BE2C (cell line): ENCODE results near the gene SEC14L6.
"Not testable (repeated sequence)": the region's sequence is repeated elsewhere in the genome, so short reads cannot be mapped to it uniquely, and the experiment has no call there.

Experiments used
- DNase-seq: peaks from one replicate; pipeline ENCODE4 v3.0.0-alpha.2; 2020
- H3K27me3 ChIP-seq: fragments of 250-450 bp; sonication (Bioruptor Pico); 2 replicates; pipeline ENCODE4 v1.5.1; 2020; ENCODE audit warnings: mild to moderate bottlenecking
- H3K36me3 ChIP-seq: fragments of 250-450 bp; sonication (Bioruptor Pico); 2 replicates; pipeline ENCODE4 v1.5.1; 2020; ENCODE audit warnings: mild to moderate bottlenecking
- H3K4me1 ChIP-seq: fragments of 250-450 bp; sonication (Bioruptor Pico); 2 replicates; pipeline ENCODE4 v1.5.1; 2020
- H3K4me3 ChIP-seq: 2 replicates; pipeline ENCODE4 v1.5.1; 2011; ENCODE audit warnings: low read depth, low read length
- H3K9me3 ChIP-seq: fragments of 250-450 bp; sonication (Bioruptor Pico); 2 replicates; pipeline ENCODE4 v1.5.1; 2020
- CTCF ChIP-seq: IDR thresholded peaks from 2 replicates; pipeline ENCODE4 v1.5.1; 2012; ENCODE audit warnings: mild to moderate bottlenecking, low read depth, low read length

The SEC14L6 gene

DNA sequence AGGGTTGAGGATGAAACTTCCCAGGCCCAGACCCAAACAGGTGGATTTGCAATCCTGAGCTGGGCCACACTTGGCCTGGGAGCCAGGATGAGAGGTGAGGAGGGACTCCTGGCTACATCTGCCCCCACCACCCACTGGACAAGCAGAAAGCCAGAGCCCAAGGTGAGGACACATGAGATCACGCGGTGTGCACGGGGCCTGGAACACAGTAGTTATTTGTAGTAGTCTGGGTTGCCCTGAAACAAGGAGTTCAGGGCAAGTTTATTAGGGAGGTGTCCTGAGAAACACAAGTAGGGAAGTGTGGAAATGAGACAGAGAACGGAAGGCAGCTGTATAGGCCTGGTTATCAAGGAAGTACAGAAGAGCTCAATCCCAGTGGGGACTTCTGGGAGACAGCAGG is 647 bp upstream of the SEC14L6 start:
- peaks cover 16% of the 10 kb centered on the region for H3K27me3 ChIP-seq
- no peak for DNase-seq
- no peaks in the 10 kb centered on the region for H3K36me3 ChIP-seq
- no peak overlapping the region for H3K4me3 ChIP-seq
- H3K9me3 ChIP-seq: no peaks in the 10 kb centered on the region
- H3K4me1 ChIP-seq: no peaks in the 10 kb centered on the region
- TF ChIP-seq CTCF: no peak

- Histone ChIP-seq H3K4me3 (no peak overlapping the region), H3K36me3 (no peaks in the 10 kb centered on the region), H3K27me3 (peaks cover 27% of the 10 kb centered on the region), H3K9me3 (no peaks in the 10 kb centered on the region), H3K4me1 (no peaks in the 10 kb centered on the region)
- TF ChIP-seq CTCF: no peak
- no peak for DNase-seq
Observed at GRCh38 chr22:30542811-30543188, 3.7 kb downstream of the SEC14L6 start.

- Histone ChIP-seq H3K27me3 (peaks cover 27% of the 10 kb centered on the region), H3K4me3 (no peak overlapping the region; the same call in 1 of the 2 replicates), H3K4me1 (no peaks in the 10 kb centered on the region), H3K9me3 (no peaks in the 10 kb centered on the region), H3K36me3 (no peaks in the 10 kb centered on the region)
- no peak for DNase-seq
- no peak for TF ChIP-seq CTCF
Observed at GRCh38 chr22:30541961-30542810, 4.4 kb downstream of the SEC14L6 start.

GRCh38 chr22:30541511-30541910 is 5.0 kb downstream of the SEC14L6 start:
- not testable (repeated sequence) for H3K9me3 ChIP-seq, H3K4me3 ChIP-seq, H3K36me3 ChIP-seq, H3K4me1 ChIP-seq, DNase-seq
- H3K27me3 ChIP-seq: peaks cover 27% of the 10 kb centered on the region

GRCh38 chr22:30539368-30539767 is 7.2 kb downstream of the SEC14L6 start:
- H3K9me3 ChIP-seq: no peaks in the 10 kb centered on the region
- peaks cover 27% of the 10 kb centered on the region for H3K27me3 ChIP-seq
- H3K4me3 ChIP-seq: no peak overlapping the region
- no peak for TF ChIP-seq CTCF
- H3K4me1 ChIP-seq: no peaks in the 10 kb centered on the region
- no peak for DNase-seq
- H3K36me3 ChIP-seq: no peaks in the 10 kb centered on the region

DNA sequence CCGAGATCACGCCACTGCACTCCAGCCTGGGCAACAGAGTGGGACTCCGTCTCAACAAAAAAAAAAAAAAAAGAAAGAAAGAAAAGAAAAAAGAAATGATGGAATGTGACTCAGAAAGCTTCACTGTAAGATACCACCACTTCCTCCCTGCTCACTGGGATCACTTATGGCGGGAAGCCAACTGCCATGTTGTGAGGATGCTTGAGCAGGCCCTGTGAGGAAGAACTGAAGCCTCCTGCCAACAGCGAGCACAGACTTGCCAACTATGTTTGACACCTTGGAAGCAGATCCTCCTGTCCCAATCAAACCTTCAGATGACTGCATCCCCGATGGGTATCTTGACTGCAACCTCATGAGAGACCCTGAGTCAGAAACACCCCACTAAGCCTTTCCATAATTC is 8.3 kb downstream of the SEC14L6 start:
- DNase-seq: no peak
- no peak for TF ChIP-seq CTCF
- H3K4me1 ChIP-seq: no peaks in the 10 kb centered on the region
- no peaks in the 10 kb centered on the region for H3K36me3 ChIP-seq
- no peaks in the 10 kb centered on the region for H3K9me3 ChIP-seq
- no peak overlapping the region for H3K4me3 ChIP-seq
- peaks cover 22% of the 10 kb centered on the region for H3K27me3 ChIP-seq
